RPMI8226 (cell line): ENCODE data around the gene DNAJC22.
"Not testable (repeated sequence)": the region's sequence is repeated elsewhere in the genome, so short reads cannot be mapped to it uniquely, and the experiment has no call there.

ENCODE experiments used
- DNase-seq: peaks from one replicate; pipeline ENCODE4 v3.0.0-alpha.2; 2015

DNAJC22 gene

DNA sequence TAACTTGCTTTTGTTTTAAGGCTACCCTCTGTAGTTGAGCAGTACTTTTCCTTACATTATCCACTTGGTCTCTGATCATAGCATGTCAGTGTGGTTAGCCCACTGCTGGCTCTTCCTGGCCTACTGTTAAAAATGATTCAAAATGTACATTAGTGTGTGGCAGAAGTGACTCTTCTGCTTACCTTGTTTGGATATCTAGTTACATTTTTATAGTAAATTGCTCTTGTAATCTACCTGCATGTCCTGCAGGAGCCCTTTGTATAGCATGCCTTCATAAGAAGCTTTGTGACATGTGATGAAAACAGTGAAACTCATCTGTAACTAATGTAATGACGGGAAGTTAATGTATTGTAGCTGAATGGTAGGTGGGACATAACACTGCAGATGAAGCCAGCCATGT is 28.7 kb downstream of the DNAJC22 start:
- no peak for DNase-seq

DNA sequence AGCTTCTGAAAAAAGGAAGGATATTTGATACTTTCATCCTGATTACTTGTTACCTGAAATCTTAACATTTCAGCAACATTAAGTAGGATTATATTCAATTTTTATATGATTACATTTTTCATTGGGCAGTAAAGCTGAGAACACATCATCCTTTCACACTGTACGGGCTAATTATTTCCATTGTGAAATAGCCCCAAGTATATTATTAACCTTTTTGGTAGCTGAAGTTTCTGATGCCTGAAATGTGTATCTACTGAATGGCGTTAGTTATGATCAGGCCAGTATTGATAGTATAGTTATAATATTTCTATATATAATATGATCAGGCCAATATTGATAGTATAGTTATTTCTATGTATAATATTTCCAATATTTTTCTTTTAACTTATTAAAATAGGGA is 30.7 kb downstream of the DNAJC22 start:
- DNase-seq: no peak

DNA sequence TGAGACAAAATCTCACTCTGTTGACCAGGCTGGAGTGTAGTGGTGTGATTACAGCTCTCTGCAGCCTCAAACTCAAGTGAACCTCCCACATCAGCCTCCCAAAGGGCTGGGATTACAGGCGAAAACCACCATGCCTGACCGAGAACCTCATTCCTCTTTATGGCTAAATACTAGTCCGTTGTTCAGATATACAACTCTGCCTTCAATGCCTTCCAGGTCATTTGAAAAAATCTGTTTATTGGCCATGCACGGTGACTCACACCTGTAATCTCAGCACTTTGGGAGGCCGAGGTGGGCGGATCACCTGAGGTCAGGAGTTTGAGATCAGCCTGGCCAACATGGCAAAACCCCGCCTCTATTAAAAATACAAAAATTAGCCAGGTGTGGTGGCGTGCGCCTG is 33.5 kb downstream of the DNAJC22 start:
- not testable (repeated sequence) for DNase-seq

DNA sequence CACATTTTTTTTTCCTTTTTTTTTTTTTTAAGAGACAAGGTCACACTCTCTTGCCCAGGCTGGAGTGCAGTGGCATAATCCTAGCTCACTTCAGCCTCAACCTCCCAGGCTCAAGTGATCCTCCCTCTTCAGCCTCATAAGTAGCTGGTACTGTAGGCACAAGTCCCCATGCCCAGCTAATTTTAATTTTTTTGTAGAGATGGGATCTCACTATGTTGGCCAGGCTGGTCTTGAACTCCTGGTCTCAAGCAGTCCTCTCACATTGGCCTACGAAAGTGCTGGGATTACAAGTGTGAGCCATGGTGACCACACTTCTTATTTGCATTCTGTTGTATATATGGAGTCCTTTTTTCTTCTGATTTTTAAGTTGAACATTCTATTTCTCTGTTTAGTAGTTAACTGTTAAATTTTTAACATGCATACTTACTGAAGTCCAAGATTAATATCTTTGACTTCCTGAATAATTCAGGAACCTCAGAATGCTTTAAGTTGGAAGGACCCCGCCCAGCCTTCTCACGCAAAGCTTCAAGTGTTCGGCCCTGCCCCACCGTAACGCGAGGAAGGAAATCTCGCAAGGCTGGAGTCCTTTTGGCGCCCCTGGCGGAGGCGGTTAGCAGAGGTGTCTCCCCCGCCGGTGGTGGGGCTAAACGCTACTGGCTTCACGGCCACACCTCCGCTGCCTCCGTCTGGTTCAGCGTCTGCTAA is 42.1 kb downstream of the DNAJC22 start:
- no peak for DNase-seq

DNA sequence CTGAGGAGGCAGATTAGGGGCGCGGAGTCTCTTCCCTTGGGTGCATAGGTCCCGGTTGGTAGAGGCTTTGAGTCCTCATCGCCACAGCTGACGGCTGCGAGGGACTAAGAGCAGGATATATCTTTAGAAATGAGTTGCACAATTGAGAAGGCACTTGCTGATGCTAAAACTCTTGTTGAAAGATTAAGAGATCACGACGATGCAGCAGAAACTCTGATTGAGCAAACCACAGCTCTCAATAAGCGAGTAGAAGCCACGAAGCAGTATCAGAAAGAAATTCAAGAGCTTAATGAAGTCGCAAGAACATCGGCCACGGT is 42.7 kb downstream of the DNAJC22 start:
- no peak for DNase-seq

DNA sequence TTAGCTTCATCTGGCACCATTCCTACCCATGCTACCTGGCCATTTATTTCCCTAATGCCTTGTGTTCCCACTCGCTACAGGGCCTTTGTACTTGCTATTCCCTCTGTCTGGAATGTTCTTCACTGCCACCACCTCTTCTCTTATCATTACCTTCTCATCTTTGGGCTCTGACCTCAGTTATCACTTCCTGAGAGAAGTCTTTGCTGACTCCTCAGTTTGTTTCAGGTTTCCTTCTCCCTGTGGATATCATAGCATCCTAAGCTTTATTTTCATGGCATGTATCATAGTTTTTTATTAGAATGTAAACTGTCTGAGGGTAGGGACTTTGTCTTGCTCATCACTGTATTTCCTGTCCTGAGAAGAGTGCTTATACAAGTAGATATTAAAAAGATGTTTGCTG is 50.3 kb downstream of the DNAJC22 start:
- no peak for DNase-seq

DNA sequence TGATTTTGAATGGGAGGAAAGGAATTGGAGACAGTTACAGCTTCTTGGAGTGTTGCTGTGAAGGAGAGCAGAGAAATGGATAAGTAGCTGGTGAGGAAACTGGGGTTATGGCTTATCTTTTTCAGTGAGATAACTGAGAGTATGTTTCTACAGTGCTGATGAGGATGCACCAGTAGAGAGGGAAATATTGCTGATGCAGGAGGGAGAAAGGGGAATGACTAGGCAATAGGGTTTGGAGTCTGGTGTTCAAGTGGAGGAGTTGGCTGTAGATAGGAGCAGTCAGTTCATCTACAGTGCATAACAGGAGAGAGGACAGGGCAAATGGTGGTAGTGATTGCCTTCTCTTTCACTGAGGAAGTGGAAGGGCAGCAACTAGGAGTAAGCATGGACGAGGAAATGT is 53.6 kb downstream of the DNAJC22 start:
- no peak for DNase-seq
